K562 (cell line): ENCODE data around the gene GATA5. TPM values are rescaled to one million over a fixed set of nuclear protein-coding genes. Genes with fewer than 3 reads are reported as not detected.

Experiments used
- ASH1L ChIP-seq: fragments of 450-650 bp; IDR thresholded peaks from 2 replicates; pipeline ENCODE4 v1.6.1; 2018; ENCODE audit warnings: borderline replicate concordance, mild to moderate bottlenecking, low read depth; ENCODE audit not compliant: partially characterized antibody
- BDP1 ChIP-seq: IDR thresholded peaks from 3 replicates; pipeline ENCODE4 v1.6.1; 2011; ENCODE audit not compliant: insufficient read length, insufficient read depth
- CHD4 ChIP-seq: fragments of 200-600 bp; sonication (generic); IDR thresholded peaks from 3 replicates; pipeline ENCODE4 v1.6.1; 2012; ENCODE audit warnings: low read depth, mild to moderate bottlenecking, mixed read lengths, low read length, inconsistent platforms; ENCODE audit not compliant: insufficient read depth, insufficient replicate concordance, poor library complexity, severe bottlenecking
- FUS ChIP-seq: fragments of 200-400 bp; formaldehyde crosslinking; optimal IDR thresholded peaks from 2 replicates; pipeline ENCODE3; 2017; ENCODE audit warnings: low read depth, low read length
- HLTF ChIP-seq: fragments of 450-650 bp; IDR thresholded peaks from 2 replicates; pipeline ENCODE4 v1.6.1; 2016
- SNIP1 ChIP-seq: fragments of 450-650 bp; IDR thresholded peaks from 2 replicates; pipeline ENCODE4 v1.7.1; 2017; ENCODE audit warnings: low read depth, mild to moderate bottlenecking
- TCF3 ChIP-seq: sonication (generic); formaldehyde crosslinking; IDR thresholded peaks from 2 replicates; pipeline ENCODE4 v1.4.0; 2020; ENCODE audit warnings: mild to moderate bottlenecking, missing genetic modification reagents
- TFE3 ChIP-seq: fragments of 450-650 bp; formaldehyde crosslinking; IDR thresholded peaks from 2 replicates; pipeline ENCODE4 v1.4.0; 2020; ENCODE audit warnings: mild to moderate bottlenecking, mixed read lengths
- ZNF274 ChIP-seq: IDR thresholded peaks from 2 replicates; pipeline ENCODE4 v1.6.1; 2011; ENCODE audit warnings: low read depth, mild to moderate bottlenecking, low read length, moderate library complexity, borderline replicate concordance
- ZNF592 ChIP-seq: fragments of 450-650 bp; IDR thresholded peaks from 2 replicates; pipeline ENCODE4 v1.6.1; 2017; ENCODE audit warnings: antibody characterized with exemption, mild to moderate bottlenecking
- polyA plus RNA-seq, 8 experiments: library from polyadenylated mRNA; depleted of rRNA in 4 of 8; stranded (reverse) in 5 of 8; unstranded in 3 of 8; fragments of >200 nt; fragmentation: Nextera tagmentation in 2 of 8; fragmentation: Illumina TruSeq in 1 of 8; extraction: Ambion mirVana in 2 of 8; extraction: Trizol in 1 of 8; gene quantifications; 2 replicates each; pipeline versions ENCODE4 v1.2.1 to v1.2.3, GENCODE V29; 2011 to 2014; ENCODE audit warnings: inconsistent platforms in 1 of 8, missing spikeins in 1 of 8
- total RNA-seq, 7 experiments: library from RNA; depleted of rRNA in 6 of 7; stranded (reverse); fragments of >200 nt in 6 of 7; fragmentation: Illumina TruSeq in 2 of 7; extraction: Trizol in 2 of 7; gene quantifications; 2 replicates each; pipeline versions ENCODE4 v1.2.1 to v1.2.3, GENCODE V29; 2011 to 2021; ENCODE audit warnings: low replicate concordance in 1 of 7
- TF ChIP-seq, protein P1 (sequence below): fragments of 450-650 bp; IDR thresholded peaks from 2 replicates; pipeline ENCODE4 v1.6.1; 2016; ENCODE audit warnings: borderline replicate concordance

GATA5 gene
- total and polyA plus RNA-seq, 9 of the 15 experiments (the other 6 are each of a cell fraction or from before 2014, with no cell fraction given) = 0.09 to 0.57 (median 0.20) TPM; not detected in 3

DNA sequence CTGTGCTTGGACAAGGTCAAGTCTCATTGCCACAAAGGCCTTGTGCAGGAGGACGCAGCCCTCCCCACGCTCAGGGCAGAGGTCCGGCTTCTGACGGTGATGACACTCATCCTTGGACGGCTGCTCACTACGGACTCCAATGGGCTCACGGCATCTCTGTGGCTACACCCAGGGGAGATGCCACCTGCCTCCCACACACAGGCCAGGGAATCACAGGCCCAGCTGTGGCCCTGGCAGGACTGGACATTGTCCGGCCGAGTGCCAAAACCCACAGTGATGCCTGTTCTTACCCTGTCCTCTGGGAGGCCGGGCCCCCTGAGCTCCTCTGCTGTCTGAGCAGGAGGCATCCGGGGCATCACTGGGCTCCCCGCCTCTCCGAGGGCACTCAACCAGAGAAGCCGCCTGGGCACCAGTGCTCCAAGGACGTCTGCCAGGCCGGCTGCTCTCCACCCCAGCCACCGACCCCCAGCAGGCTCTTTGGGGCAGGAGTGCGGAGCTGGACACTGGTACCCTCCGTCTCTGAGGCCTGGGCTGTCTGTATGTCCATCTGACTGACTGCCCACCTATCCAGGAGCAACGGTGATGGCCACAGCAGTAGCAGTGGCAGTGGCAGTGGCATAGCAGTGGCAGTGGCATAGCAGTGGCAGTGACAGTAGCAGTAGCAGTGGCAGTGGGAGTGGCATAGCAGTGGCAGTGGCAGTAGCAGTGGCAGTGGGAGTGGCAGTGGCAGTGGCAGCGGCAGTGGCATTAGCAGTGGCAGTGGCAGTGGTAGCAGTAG lies 50.3 kb downstream of the GATA5 start (continued):
- TF ChIP-seq ZNF592 = no peak
- no peak for TF ChIP-seq ZNF274
- TF ChIP-seq BDP1 = no peak
- TF ChIP-seq, protein P1, sequence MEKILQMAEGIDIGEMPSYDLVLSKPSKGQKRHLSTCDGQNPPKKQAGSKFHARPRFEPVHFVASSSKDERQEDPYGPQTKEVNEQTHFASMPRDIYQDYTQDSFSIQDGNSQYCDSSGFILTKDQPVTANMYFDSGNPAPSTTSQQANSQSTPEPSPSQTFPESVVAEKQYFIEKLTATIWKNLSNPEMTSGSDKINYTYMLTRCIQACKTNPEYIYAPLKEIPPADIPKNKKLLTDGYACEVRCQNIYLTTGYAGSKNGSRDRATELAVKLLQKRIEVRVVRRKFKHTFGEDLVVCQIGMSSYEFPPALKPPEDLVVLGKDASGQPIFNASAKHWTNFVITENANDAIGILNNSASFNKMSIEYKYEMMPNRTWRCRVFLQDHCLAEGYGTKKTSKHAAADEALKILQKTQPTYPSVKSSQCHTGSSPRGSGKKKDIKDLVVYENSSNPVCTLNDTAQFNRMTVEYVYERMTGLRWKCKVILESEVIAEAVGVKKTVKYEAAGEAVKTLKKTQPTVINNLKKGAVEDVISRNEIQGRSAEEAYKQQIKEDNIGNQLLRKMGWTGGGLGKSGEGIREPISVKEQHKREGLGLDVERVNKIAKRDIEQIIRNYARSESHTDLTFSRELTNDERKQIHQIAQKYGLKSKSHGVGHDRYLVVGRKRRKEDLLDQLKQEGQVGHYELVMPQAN = no peak
- no peak for TF ChIP-seq TCF3 (CRISPR knock-in tag)
- TF ChIP-seq SNIP1 = no peak
- no peak for TF ChIP-seq HLTF
- TF ChIP-seq FUS = no peak
- no peak for TF ChIP-seq CHD4
- TF ChIP-seq ASH1L = no peak
- no peak for TF ChIP-seq TFE3 (CRISPR knock-in tag)
